ENCODE results near the gene GPBAR1.

DNA sequence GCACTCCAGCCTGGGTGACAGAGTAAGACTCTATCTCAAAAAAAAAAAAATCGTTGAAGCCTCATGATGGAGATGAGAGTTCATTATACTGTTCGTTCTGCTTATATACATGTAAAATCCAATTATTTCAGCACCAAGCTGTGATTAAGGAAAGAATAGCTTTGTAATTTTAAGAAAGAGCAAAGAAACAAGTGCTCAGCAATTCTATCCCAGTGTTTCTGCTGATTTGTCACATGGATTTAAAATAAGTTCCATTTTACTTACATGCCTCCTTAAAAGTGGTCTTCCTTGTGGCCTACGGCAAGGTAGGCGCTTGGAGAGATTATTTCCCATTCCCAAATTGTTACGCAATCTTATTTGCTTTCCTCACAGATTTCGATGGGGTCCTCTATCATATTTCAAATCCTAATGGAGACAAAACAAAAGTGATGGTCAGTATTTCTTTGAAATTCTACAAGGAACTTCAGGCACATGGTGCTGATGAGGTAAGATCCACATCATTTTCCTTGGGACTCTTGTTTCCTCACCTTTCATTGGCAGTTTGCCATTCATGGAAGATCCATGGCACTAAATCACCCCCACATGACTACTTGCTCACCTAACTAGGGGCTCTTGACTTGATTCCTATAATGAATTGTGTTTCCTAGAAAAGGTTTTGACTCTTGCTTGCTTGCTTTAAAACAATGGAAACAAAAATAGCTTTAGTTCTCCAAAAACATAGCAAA, 32.3 kb upstream of the GPBAR1 start:
- TF ChIP-seq POLR2A (IDR thresholded peaks at IDR 0.05): no peak
- TF ChIP-seq, protein P1, sequence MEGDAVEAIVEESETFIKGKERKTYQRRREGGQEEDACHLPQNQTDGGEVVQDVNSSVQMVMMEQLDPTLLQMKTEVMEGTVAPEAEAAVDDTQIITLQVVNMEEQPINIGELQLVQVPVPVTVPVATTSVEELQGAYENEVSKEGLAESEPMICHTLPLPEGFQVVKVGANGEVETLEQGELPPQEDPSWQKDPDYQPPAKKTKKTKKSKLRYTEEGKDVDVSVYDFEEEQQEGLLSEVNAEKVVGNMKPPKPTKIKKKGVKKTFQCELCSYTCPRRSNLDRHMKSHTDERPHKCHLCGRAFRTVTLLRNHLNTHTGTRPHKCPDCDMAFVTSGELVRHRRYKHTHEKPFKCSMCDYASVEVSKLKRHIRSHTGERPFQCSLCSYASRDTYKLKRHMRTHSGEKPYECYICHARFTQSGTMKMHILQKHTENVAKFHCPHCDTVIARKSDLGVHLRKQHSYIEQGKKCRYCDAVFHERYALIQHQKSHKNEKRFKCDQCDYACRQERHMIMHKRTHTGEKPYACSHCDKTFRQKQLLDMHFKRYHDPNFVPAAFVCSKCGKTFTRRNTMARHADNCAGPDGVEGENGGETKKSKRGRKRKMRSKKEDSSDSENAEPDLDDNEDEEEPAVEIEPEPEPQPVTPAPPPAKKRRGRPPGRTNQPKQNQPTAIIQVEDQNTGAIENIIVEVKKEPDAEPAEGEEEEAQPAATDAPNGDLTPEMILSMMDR (IDR thresholded peaks at IDR 0.05): no peak

All from testis (tissue), 2 donors.